Left lobe of liver (tissue), 2 donors: ENCODE results near the gene TIGD1. TPM values are rescaled to one million over a fixed set of nuclear protein-coding genes. Genes with fewer than 3 reads are reported as not detected.
"Not testable (repeated sequence)": the region's sequence is repeated elsewhere in the genome, so short reads cannot be mapped to it uniquely, and the experiment has no call there.

ENCODE experiments used
- ATAC-seq: fragments of 200-7000 bp; cut with Tn5 transposase; one replicate; pipeline ENCODE4 v1.9.1; 2020; ENCODE audit warnings: mild to moderate bottlenecking, moderate library complexity
- DNase-seq: peaks from one replicate; pipeline ENCODE4 v3.0.0-alpha.2; 2020; ENCODE audit warnings: low spot score
- total RNA-seq: library from RNA; stranded (reverse); gene quantifications from one replicate; pipeline ENCODE4 v1.2.1, GENCODE V29; 2021
- donor health status: DM: no; HTN: no; CAD: no; lungs with moderate emphysema.
- donor health status: DM: no; HTN: yes; CAD: no.

The TIGD1 gene
- total RNA-seq, 1 donor from 2014 or later = 1.3 TPM

- ATAC-seq = peak; percentile 24
- DNase-seq = no peak
Measured at GRCh38 chr2:232571026-232571474, 20.7 kb upstream of the TIGD1 start.

DNA sequence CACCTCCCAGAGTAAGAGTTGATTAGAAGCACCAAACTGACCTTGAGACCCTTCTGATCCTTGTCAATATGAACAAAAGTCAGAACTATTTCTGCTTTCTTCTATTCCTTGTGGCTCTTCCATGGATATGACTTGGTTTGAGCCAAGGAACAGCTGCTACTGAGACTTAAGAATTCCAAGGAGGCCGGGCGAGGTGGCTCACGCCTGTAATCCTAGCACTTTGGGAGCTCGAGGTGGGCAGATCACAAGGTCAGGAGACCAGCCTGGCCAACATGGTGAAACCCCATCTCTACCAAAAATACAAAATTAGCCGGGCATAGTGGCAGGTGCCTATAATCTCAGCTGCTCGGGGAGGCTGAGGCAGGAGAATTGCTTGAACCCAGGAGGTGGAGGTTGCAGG, 20.1 kb upstream of the TIGD1 start:
- not testable (repeated sequence) for DNase-seq, ATAC-seq

DNA sequence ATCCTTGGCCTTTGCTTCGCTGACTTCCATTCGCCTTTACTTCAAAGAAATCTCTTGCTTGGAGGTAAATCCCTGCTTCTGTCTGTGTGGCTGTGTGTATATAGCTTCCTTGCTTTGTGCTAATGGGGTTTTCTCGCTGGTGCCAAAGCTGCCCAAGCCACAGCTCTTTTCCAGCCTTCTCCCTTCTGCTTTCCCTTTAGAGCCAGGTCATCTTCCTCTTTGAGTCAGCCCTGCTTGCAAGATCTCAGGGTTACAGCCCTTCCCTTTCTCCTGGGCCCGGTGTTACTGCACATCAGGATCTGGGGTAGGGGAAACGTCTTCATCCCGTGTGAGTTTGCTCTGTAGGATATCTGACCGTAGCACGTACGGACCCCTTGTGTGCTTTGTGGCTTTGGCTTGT, 19.2 kb upstream of the TIGD1 start:
- ATAC-seq (no peak), DNase-seq (no peak)

GRCh38 chr2:232568161-232568560, 17.8 kb upstream of the TIGD1 start:
- no peak for ATAC-seq
- no peak for DNase-seq

GRCh38 chr2:232567721-232568120, 17.4 kb upstream of the TIGD1 start:
- ATAC-seq (no peak), DNase-seq (no peak)

- DNase-seq (no peak), ATAC-seq (no peak)
Measured at GRCh38 chr2:232563580-232563979, 13.2 kb upstream of the TIGD1 start.

DNA sequence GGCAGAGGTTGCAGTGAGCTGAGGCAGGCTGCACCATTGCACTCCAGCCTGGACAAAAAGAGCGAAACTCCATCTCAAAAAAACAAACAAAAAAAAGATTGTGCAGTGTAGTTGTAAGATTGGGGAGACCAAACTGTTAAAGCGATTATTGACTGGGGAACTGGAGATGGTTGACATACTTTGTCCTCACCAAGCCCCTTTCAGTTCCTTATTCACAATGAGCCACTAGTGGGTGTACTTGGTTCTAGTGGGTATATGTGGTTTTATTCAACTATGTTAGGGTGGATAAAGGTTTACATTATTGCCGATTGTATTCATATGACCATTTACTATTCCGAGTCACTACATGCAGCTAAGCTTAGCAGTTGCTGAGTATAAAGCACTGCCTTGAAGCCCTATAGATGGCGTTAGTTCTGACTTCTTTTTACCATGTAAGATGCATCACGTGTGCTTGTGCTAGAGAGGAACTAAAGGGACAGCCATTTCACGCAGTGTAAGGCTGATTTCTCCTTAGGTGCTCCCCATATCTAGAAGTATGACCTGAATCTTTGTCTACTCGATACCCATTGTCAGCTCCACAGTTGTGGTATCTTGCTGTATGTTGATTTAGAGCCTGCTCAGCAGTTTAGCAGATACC, 12.3 kb upstream of the TIGD1 start:
- DNase-seq (no peak), ATAC-seq (no peak)

- ATAC-seq = no peak
- DNase-seq = no peak
Measured at GRCh38 chr2:232556426-232556825, 6.1 kb upstream of the TIGD1 start.

GRCh38 chr2:232551776-232552175, 1.4 kb upstream of the TIGD1 start:
- ATAC-seq = no peak
- DNase-seq = no peak

DNA sequence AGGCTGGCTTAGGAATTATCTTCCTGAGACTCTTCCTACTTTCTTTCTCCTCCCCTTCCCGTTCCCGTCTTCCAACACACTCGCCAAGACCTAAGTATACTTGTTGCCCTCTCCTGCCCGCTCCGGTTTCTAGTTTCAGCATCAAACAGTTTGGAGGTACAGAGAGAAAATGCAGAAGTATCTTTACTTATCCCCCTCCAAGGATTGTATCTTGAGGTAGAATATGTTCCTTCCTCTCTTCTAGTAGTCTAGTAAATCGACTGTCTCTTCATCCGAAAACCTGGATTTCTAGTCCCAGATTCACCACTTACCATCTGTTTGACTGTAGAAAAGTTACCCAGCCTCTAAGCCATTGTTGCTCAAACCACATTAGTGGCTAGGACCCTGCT, 887 bp upstream of the TIGD1 start:
- ATAC-seq = no peak
- no peak for DNase-seq

DNA sequence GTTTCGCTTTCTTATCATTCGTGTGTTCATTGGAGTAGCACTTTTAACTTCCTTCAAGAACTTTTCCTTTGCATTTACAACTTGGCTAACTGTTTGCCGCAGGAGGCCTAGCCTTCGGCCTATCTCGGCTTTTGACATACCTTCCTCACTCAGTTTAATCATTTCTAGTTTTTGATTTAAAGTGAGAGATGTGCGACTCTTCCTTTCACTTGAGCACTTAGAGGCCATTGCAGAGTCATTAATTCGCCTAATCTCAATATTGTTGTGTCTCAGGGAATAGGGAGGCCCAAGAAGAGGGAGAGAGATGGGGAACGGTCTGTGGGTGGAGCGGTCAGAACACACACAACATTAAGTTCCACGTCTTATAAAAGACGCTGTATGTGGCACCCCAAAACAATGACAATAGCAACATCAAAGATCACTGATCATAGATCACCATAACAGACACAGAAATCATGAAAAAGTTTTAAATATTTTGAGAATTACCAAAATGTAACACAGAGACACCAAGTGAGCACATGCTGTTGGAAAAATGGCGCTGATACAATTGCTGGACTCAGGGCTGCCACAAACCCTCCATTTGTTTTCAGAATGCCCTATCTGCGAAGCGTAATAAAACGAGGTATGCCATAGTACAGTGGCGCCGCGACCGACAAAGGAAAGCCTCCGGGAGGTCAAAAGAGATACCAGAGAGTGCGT, 553 bp downstream of the TIGD1 start:
- no peak for DNase-seq

DNA sequence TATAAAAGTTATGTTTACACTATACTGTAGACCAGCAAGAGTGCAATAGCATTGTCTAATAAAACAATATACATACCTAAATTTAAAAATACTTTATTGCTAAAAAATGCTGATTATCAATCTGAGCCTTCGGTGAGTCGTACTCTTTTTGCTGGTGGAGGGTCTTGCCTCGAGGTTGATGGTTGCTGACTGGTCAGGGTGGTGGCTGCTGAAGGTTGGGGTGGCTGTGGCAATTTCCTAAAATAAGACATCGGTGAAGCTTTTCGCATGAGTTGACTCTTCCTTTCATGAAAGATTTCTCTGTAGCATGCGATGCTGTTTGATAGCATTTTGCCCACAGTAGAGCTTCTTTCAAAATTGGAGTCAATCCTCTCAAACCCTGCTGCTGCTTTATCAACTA, 2.4 kb downstream of the TIGD1 start:
- ATAC-seq (no peak), DNase-seq (no peak)

More for the DNA sequence above, 553 bp downstream of the TIGD1 start:
- ATAC-seq = no peak

GRCh38 chr2:232545511-232546375, 4.6 kb downstream of the TIGD1 start:
- ATAC-seq = no peak
- peak; percentile 39 for DNase-seq

DNA sequence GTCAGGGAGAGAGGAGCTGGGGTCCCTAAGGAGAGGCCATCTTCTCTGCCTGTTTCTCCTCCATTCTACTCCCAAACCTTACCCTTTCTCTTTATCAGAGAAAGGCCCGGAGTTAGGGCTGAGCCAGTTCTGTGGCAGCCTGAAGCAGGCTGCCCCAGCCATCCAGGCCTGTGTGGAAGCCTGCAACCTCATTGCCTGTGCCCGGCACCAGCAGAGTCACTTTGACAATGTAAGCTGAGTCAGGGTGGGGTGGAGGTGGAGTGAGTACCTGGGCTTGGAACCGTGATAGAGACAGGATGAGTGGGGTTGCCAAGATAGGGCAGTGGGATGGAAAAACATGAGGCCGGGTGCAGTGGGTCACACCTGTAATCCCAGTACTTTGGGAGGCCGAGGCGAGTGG, 5.7 kb downstream of the TIGD1 start:
- ATAC-seq (no peak), DNase-seq (no peak)

DNA sequence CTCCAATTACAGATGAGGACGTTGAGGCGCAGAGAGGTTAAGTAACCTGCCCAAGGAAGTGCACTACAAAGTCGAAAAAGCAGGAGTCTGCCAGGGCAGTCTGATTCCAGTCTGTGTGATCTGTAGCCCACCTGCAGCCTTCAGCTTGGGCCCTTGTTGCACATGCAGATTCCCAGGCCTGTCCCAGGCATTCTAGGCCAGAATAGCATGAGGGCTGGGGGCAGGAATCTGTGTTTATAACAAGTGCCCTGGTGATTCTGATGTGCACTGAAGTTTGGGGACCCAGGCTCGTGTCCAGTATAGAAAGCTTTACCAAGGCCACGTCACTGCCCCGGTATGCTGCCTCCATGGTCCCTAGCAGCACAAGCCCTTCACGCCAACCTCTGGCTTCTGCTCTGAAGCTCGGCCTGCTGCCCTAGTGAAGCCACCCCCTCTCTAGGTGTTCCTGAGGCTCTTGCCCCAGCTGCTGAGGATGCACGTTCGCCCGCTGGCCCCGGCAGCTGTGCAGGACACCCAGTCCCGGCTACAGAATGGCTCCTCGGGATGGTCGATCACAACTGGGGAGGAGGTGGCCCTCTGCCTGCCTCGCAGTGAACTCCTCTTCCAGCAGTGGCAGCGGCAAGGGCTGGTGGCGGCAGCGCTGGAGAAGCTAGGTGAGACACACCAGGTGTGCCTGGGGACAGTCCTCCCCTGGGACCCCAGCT, 6.3 kb downstream of the TIGD1 start:
- ATAC-seq (no peak), DNase-seq (peak; percentile 37)

DNA sequence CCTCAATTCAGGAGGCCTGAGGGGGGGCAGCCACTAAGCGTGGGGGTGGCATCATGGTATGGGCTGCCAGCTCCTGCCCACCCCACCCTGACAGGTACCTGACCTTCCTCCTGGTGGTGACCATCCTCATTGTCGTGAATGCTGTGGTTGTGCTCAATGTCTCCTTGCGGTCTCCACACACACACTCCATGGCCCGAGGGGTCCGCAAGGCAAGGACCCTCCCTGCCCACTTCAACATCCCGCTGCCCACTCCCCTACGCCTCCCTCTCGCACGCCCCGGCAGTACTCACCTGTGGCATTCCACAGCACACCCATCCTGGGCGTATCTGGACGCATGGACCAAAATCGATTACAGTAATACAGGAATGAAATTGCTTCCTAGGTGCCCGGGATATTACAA, 6.9 kb downstream of the TIGD1 start:
- DNase-seq (peak; percentile 36), ATAC-seq (no peak)

GRCh38 chr2:232542715-232543467, 7.5 kb downstream of the TIGD1 start:
- peak; percentile 41 for DNase-seq
- ATAC-seq = no peak

GRCh38 chr2:232541961-232542714, 8.2 kb downstream of the TIGD1 start:
- DNase-seq (no peak), ATAC-seq (no peak)

DNA sequence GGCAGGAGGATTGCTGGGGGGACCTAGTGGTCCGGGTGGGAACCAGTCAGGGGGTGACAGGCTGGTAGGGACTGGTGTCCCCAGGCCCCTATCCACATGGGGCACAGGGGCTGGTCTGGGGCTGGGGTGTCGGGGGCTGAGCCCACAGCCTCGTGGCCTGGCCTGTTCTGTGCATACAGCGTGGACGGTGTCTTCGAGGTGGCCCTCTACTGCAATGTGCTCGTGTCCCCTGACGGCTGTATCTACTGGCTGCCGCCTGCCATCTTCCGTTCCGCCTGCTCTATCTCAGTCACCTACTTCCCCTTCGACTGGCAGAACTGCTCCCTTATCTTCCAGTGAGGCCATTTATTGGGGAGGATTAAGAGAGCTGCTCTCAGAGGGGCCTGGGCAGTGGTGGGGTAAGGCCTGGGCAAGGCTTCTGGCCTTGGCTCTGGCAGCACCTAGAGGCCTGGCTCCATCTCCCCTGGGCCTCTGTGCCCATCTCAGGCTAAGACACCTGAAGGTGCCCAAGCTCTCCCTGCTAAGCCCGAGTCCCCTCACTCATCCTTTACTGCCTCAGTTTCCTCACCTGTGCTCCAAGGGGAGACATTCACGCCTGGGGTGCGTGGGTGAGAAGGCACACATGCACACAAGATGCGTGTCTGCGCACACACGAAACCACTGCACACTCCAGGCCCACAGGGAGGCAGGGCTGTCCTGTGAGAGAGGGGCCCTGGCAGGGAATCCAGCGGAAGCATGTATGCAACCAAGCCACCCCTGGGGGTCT, 9.0 kb downstream of the TIGD1 start:
- no peak for ATAC-seq
- DNase-seq = no peak
